K562 (cell line): ENCODE results near the gene POU2F1. TPM values are rescaled to one million over a fixed set of nuclear protein-coding genes. Genes with fewer than 3 reads are reported as not detected.

Experiments used
- ATAC-seq: fragments of 200-7000 bp; cut with Tn5 transposase; 3 replicates; pipeline ENCODE4 v1.9.1; 2020; ENCODE audit warnings: moderate library complexity
- BruUV-seq: library from RNA; stranded (reverse); fragments of 400-500 nt; replicated peaks from 2 replicates; lab custom pipeline; 2021; lab: Mats Ljungman, UMichigan
- CTCF ChIA-PET: fragments of 300-600 bp; formaldehyde crosslinking; extraction: SDS; loops from one replicate; lab custom pipeline; 2021; ENCODE audit warnings: low intra/inter-chr PET ratio; lab: Yijun Ruan, JAX
- POLR2A ChIA-PET: fragments of 300-600, 350-650 bp; sonication (Branson Sonifier 250); formaldehyde crosslinking; extraction: SDS; loops from one replicate; lab custom pipeline; 2021; ENCODE audit warnings: antibody characterized with exemption, inconsistent platforms; lab: Yijun Ruan, JAX
- DNase-seq, 4 experiments: peaks; one replicate each; pipeline versions ENCODE4 v3.0.0 to v3.0.0-alpha.2; 2011 to 2018; ENCODE audit warnings: low spot score in 3 of 4, mixed read lengths in 3 of 4; ENCODE audit errors: extremely low read depth in 1 of 4
- FAIRE-seq: peaks from 2 replicates; lab custom pipeline; 2011; peaks lifted over from hg19 to GRCh38; lab: Jason Lieb, UNC
- H2AFZ ChIP-seq: 2 replicates; pipeline ENCODE4 v1.6.0; 2011; ENCODE audit warnings: low read depth, low read length, control low read depth, inconsistent platforms
- H3K27ac ChIP-seq: fragments of 200-600 bp; 3 replicates; pipeline ENCODE4 v1.8.0; 2011; ENCODE audit warnings: low read depth, mild to moderate bottlenecking, control low read depth, inconsistent platforms, low read length, moderate library complexity, mixed read lengths; ENCODE audit errors: extremely low read depth
- H3K27me3 ChIP-seq, 2 experiments: fragments of 300-600 bp in 1 of 2; 2 replicates in 1 of 2; 3 replicates in 1 of 2; pipeline versions ENCODE4 v1.6.0 to v1.8.0; 2011; ENCODE audit warnings: inconsistent platforms in 2 of 2, low read length in 2 of 2, mild to moderate bottlenecking in 1 of 2, mixed read lengths in 1 of 2, moderate library complexity in 1 of 2; ENCODE audit not compliant: control insufficient read depth in 2 of 2, insufficient read depth in 2 of 2
- H3K36me3 ChIP-seq: fragments of 300-600 bp; 3 replicates; pipeline ENCODE4 v1.8.0; 2011; ENCODE audit warnings: mild to moderate bottlenecking, low read length, inconsistent platforms; ENCODE audit not compliant: control insufficient read depth, insufficient read depth
- H3K4me1 ChIP-seq, 2 experiments: fragments of 200-600 bp in 1 of 2; replicated peaks in 1 of 2; 2 replicates in 1 of 2; 3 replicates in 1 of 2; pipeline versions ENCODE4 v1.5.1 to v1.8.0; 2011; ENCODE audit warnings: inconsistent platforms in 2 of 2, low read length in 2 of 2, mild to moderate bottlenecking in 1 of 2, mixed read lengths in 1 of 2, moderate library complexity in 1 of 2; ENCODE audit not compliant: control insufficient read depth in 2 of 2, insufficient read depth in 2 of 2
- H3K4me2 ChIP-seq: 2 replicates; pipeline ENCODE4 v1.6.1; 2011; ENCODE audit warnings: low read length, control low read depth, inconsistent platforms, mixed read lengths; ENCODE audit not compliant: insufficient read depth
- H3K4me3 ChIP-seq: fragments of 200-600 bp; sonication (generic), shearing (Covaris generic); 2 replicates; pipeline ENCODE4 v1.5.1; 2016; ENCODE audit warnings: control low read depth, inconsistent platforms
- H3K79me2 ChIP-seq: fragments of 200-600 bp; 3 replicates; pipeline ENCODE4 v1.8.0; 2011; ENCODE audit warnings: low read length, inconsistent platforms; ENCODE audit not compliant: control insufficient read depth, insufficient read depth
- H3K9ac ChIP-seq, 2 experiments: 2 replicates each; pipeline versions ENCODE4 v1.6.0 to v1.6.1; 2011; ENCODE audit warnings: low read depth in 2 of 2, low read length in 2 of 2, control low read depth in 1 of 2, inconsistent platforms in 1 of 2, mild to moderate bottlenecking in 1 of 2, mixed read lengths in 1 of 2; ENCODE audit not compliant: insufficient read depth in 1 of 2
- H3K9me1 ChIP-seq: one replicate; pipeline ENCODE4 v1.6.0; 2011; ENCODE audit warnings: inconsistent platforms, mild to moderate bottlenecking, low read length, moderate library complexity; ENCODE audit not compliant: control insufficient read depth, insufficient read depth
- H3K9me3 ChIP-seq: replicated peaks from 2 replicates; pipeline ENCODE4 v1.5.1; 2011; ENCODE audit warnings: low read depth, low read length, inconsistent platforms; ENCODE audit not compliant: control insufficient read depth, insufficient read depth
- H4K20me1 ChIP-seq: replicated peaks from 2 replicates; pipeline ENCODE4 v1.6.1; 2011; ENCODE audit warnings: low read length, inconsistent platforms, mixed read lengths; ENCODE audit not compliant: control insufficient read depth, insufficient read depth
- HMBOX1 ChIP-seq: sonication (generic); IDR thresholded peaks from 2 replicates; pipeline ENCODE4 v1.6.1; 2016
- MEF2D ChIP-seq: conservative IDR thresholded peaks from 2 replicates; pipeline ENCODE4 v1.6.1; 2016; ENCODE audit warnings: low read depth, missing genetic modification characterization, missing compliant biosample characterization
- REST ChIP-seq, 2 experiments: fragments of 450-650 bp; formaldehyde crosslinking in 1 of 2; IDR thresholded peaks; 2 replicates each; pipeline versions ENCODE4 v1.4.0 to v1.6.1; 2014 to 2020; ENCODE audit warnings: mild to moderate bottlenecking in 2 of 2, borderline replicate concordance in 1 of 2, low read depth in 1 of 2
- WGBS: fragments of 100-300 bp; shearing (Covaris generic); methylation state at CpG from one replicate; pipeline ENCODE4 v1.1.6; 2016; ENCODE audit warnings: low coverage, mixed read lengths; ENCODE audit not compliant: insufficient coverage; ENCODE audit errors: missing lambda C conversion rate; 5-methylcytosine and 5-hydroxymethylcytosine counted together
- in situ Hi-C: fragments of 300-500 bp; cut with MboI; formaldehyde crosslinking; loops from 4 replicates; pipeline ENCODE4 v1.15.0; 2018; ENCODE audit warnings: inconsistent platforms, mixed read lengths
- intact Hi-C: fragments of 100-400 bp; cut with micrococcal nuclease; formaldehyde crosslinking; loops from 2 replicates; pipeline ENCODE4 v1.14.2; 2022
- polyA plus RNA-seq, 8 experiments: library from polyadenylated mRNA; depleted of rRNA in 4 of 8; stranded (reverse) in 5 of 8; unstranded in 3 of 8; fragments of >200 nt; fragmentation: Nextera tagmentation in 2 of 8; fragmentation: Illumina TruSeq in 1 of 8; extraction: Ambion mirVana in 2 of 8; extraction: Trizol in 1 of 8; gene quantifications; 2 replicates each; pipeline versions ENCODE4 v1.2.1 to v1.2.3, GENCODE V29; 2011 to 2014; ENCODE audit warnings: inconsistent platforms in 1 of 8, missing spikeins in 1 of 8
- total RNA-seq, 7 experiments: library from RNA; depleted of rRNA in 6 of 7; stranded (reverse); fragments of >200 nt in 6 of 7; fragmentation: Illumina TruSeq in 2 of 7; extraction: Trizol in 2 of 7; gene quantifications; 2 replicates each; pipeline versions ENCODE4 v1.2.1 to v1.2.3, GENCODE V29; 2011 to 2021; ENCODE audit warnings: low replicate concordance in 1 of 7
- TF ChIP-seq, protein P1 (sequence below): sonication (generic); formaldehyde crosslinking; IDR thresholded peaks from 2 replicates; pipeline ENCODE4 v1.5.0; 2020; ENCODE audit warnings: missing genetic modification reagents

POU2F1 gene
- total and polyA plus RNA-seq, 9 of the 15 experiments (the other 6 are each of a cell fraction or from before 2014, with no cell fraction given), result 2.6 to 22.3 (median 8.8) TPM

- peaks cover 83% of the 10 kb centered on the region for H3K79me2 ChIP-seq
- in situ Hi-C loops, result no loop called here
- TF ChIP-seq, protein P1, sequence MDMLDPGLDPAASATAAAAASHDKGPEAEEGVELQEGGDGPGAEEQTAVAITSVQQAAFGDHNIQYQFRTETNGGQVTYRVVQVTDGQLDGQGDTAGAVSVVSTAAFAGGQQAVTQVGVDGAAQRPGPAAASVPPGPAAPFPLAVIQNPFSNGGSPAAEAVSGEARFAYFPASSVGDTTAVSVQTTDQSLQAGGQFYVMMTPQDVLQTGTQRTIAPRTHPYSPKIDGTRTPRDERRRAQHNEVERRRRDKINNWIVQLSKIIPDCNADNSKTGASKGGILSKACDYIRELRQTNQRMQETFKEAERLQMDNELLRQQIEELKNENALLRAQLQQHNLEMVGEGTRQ, result no peak
- TF ChIP-seq HMBOX1 (peak; percentile 7; the same call in 1 of the 2 replicates), MEF2D (tag) (no peak)
Observed at GRCh38 chr1:167238713-167239112, 18.0 kb downstream of the POU2F1 start.

GRCh38 chr1:167239257-167239656, 18.6 kb downstream of the POU2F1 start:
- Histone ChIP-seq H4K20me1 (no peaks in the 10 kb centered on the region), H3K27ac (no peak overlapping the region), H3K4me3 (no peak overlapping the region), H3K4me2 (no peak overlapping the region), H3K9me1 (no peaks in the 10 kb centered on the region), H2AFZ (no peak overlapping the region), H3K4me1 (peaks cover 6 to 19% of the 10 kb centered on the region in 2 experiments; a peak in 3 of 5 replicates), H3K27me3 (no peaks in the 10 kb centered on the region), H3K9ac (no peak overlapping the region), H3K36me3 (0 out of 3 replicates have a peak, but pooled peaks cover 2% of the 10 kb centered on the region), H3K79me2 (peaks cover 83% of the 10 kb centered on the region), H3K9me3 (no peaks in the 10 kb centered on the region)
- no TSS peak for BruUV-seq
- intact Hi-C loops (no loop called here), in situ Hi-C loops (no loop called here)
- no peak for ATAC-seq
- WGBS, result 38% methylated on average over 2 of the region's 2 CpGs
- ChIA-PET POLR2A (interaction anchor here (0.8 kb wide), 1 partner anchor 16 kb away, joined by 3 read pairs; no protein-coding TSS in a partner anchor), CTCF (no interaction called here)
- no peak for FAIRE-seq
- no peak for DNase-seq
- TF ChIP-seq REST (IDR thresholded peaks at IDR 0.05; ENCODE audit: borderline replicate concordance), result peak; percentile 70
- TF ChIP-seq REST (CRISPR knock-in tag; IDR thresholded peaks at IDR 0.05; ENCODE audit: low read depth), result no peak

More at GRCh38 chr1:167238713-167239112, 18.0 kb downstream of the POU2F1 start:
- no TSS peak for BruUV-seq
- Histone ChIP-seq H2AFZ (no peak overlapping the region; the same call in 1 of the 2 replicates), H3K27ac (no peak overlapping the region), H3K9ac (no peak overlapping the region), H3K4me3 (no peak overlapping the region), H3K4me2 (no peak overlapping the region), H3K9me3 (no peaks in the 10 kb centered on the region), H3K36me3 (0 out of 3 replicates have a peak, but pooled peaks cover under 1% of the 10 kb centered on the region), H4K20me1 (no peaks in the 10 kb centered on the region), H3K27me3 (no peaks in the 10 kb centered on the region), H3K9me1 (no peaks in the 10 kb centered on the region), H3K4me1 (peaks cover 7 to 19% of the 10 kb centered on the region in 2 experiments; a peak in 3 of 5 replicates)
- DNase-seq, result no peak
- ChIA-PET CTCF (no interaction called here), POLR2A (no interaction called here)
- intact Hi-C loops, result no loop called here
- ATAC-seq, result peak; percentile 16
- no peak for FAIRE-seq
